COLO668 (cell line): ENCODE data around the gene LRRC1.
"Not testable (repeated sequence)": the region's sequence is repeated elsewhere in the genome, so short reads cannot be mapped to it uniquely, and the experiment has no call there.

Source experiments
- DNase-seq: peaks from one replicate; lab custom pipeline; 2025; ENCODE audit not compliant: unreplicated experiment; lab: John Stamatoyannopoulos, UW

The LRRC1 gene

GRCh38 chr6:53792016-53792415, 2.8 kb upstream of the LRRC1 start:
- DNase-seq, result no peak

- DNase-seq, result no peak
Observed at GRCh38 chr6:53792973-53793317, 1.9 kb upstream of the LRRC1 start.

GRCh38 chr6:53793318-53794136, 1.3 kb upstream of the LRRC1 start:
- DNase-seq, result peak; percentile 45

- peak; percentile 78 for DNase-seq
Observed at GRCh38 chr6:53794137-53794719, 577 bp upstream of the LRRC1 start.

GRCh38 chr6:53795340-53795701, 516 bp downstream of the LRRC1 start:
- peak; percentile 63 for DNase-seq

GRCh38 chr6:53795702-53796450, 1.1 kb downstream of the LRRC1 start:
- DNase-seq, result peak; percentile 40

GRCh38 chr6:53796451-53796780, 1.6 kb downstream of the LRRC1 start:
- DNase-seq, result no peak

- no peak for DNase-seq
Observed at GRCh38 chr6:53796791-53797190, 2.0 kb downstream of the LRRC1 start.

GRCh38 chr6:53797304-53797703, 2.5 kb downstream of the LRRC1 start:
- DNase-seq, result no peak

- DNase-seq, result no peak
Observed at GRCh38 chr6:53799340-53799739, 4.5 kb downstream of the LRRC1 start.

- no peak for DNase-seq
Observed at GRCh38 chr6:53801022-53801421, 6.2 kb downstream of the LRRC1 start.

GRCh38 chr6:53802582-53802981, 7.8 kb downstream of the LRRC1 start:
- no peak for DNase-seq

GRCh38 chr6:53803081-53803860, 8.5 kb downstream of the LRRC1 start:
- DNase-seq, result no peak

- DNase-seq, result no peak
Observed at GRCh38 chr6:53805016-53805415, 10.2 kb downstream of the LRRC1 start.

GRCh38 chr6:53805725-53806124, 10.9 kb downstream of the LRRC1 start:
- DNase-seq, result peak; percentile 37

- not testable (repeated sequence) for DNase-seq
Observed at GRCh38 chr6:53807606-53808005, 12.8 kb downstream of the LRRC1 start.

- DNase-seq, result no peak
Observed at GRCh38 chr6:53808302-53808881, 13.6 kb downstream of the LRRC1 start.

GRCh38 chr6:53809691-53810090, 14.9 kb downstream of the LRRC1 start:
- no peak for DNase-seq

- DNase-seq, result peak; percentile 82
Observed at GRCh38 chr6:53811082-53811481, 16.3 kb downstream of the LRRC1 start.

GRCh38 chr6:53811746-53812145, 16.9 kb downstream of the LRRC1 start:
- peak; percentile 23 for DNase-seq

- no peak for DNase-seq
Observed at GRCh38 chr6:53813096-53813495, 18.3 kb downstream of the LRRC1 start.
